Heart right ventricle (tissue), 16 donors: Measurements from ENCODE around the gene RASGRP1. TPM values are rescaled to one million over a fixed set of nuclear protein-coding genes. Genes with fewer than 3 reads are reported as not detected.

Experiments
- ATAC-seq, 8 donors: fragments of 200-7000 bp; cut with Tn5 transposase; one replicate each; pipeline ENCODE4 v1.9.1; 2020; ENCODE audit warnings: mild to moderate bottlenecking in 8 of 8, moderate library complexity in 8 of 8, moderate number of reproducible peaks in 1 of 8
- DNase-seq, 2 donors: peaks; one replicate each; pipeline ENCODE4 v3.0.0-alpha.2; 2020
- H3K27ac ChIP-seq, 10 donors: fragments of 200-600 bp; sonication (generic) in 2 of 10; one replicate each; pipeline versions ENCODE4 v1.5.0 to v1.8.0; 2020 to 2022; ENCODE audit warnings: mild to moderate bottlenecking in 3 of 10
- H3K27me3 ChIP-seq, 7 donors: fragments of 200-600 bp; one replicate each; pipeline ENCODE4 v1.8.0; 2021 to 2022; ENCODE audit warnings: mild to moderate bottlenecking in 2 of 7
- H3K36me3 ChIP-seq, 9 donors: fragments of 200-600 bp; sonication (generic) in 1 of 9; one replicate each; pipeline versions ENCODE4 v1.5.0 to v1.8.0; 2020 to 2022; ENCODE audit warnings: mild to moderate bottlenecking in 2 of 9
- H3K4me1 ChIP-seq, 9 donors: fragments of 200-600 bp; sonication (generic) in 1 of 9; one replicate each; pipeline versions ENCODE4 v1.5.0 to v1.8.0; 2020 to 2022; ENCODE audit warnings: mild to moderate bottlenecking in 4 of 9
- H3K4me3 ChIP-seq, 10 donors: fragments of 200-600 bp; sonication (generic) in 2 of 10; one replicate each; pipeline versions ENCODE4 v1.5.0 to v1.8.0; 2020 to 2022; ENCODE audit warnings: mild to moderate bottlenecking in 7 of 10, moderate library complexity in 2 of 10
- H3K9me3 ChIP-seq, 11 donors: fragments of 200-600 bp in 10 of 11; sonication (generic) in 2 of 11; one replicate each; pipeline versions ENCODE4 v1.5.0 to v1.8.0; 2013 to 2022; ENCODE audit warnings: mild to moderate bottlenecking in 2 of 11, control low read depth in 1 of 11, moderate library complexity in 1 of 11
- WGBS, 2 donors: extraction: QIAGEN DNeasy Blood & Tissue Kit; methylation state at CpG; one replicate each; pipeline ENCODE4 v1.1.7; 2013; ENCODE audit warnings: inconsistent platforms in 1 of 2; 5-methylcytosine and 5-hydroxymethylcytosine counted together
- intact Hi-C, 10 donors: fragments of 100-400 bp; cut with DNase I; formaldehyde crosslinking; loops; one replicate each; pipeline versions ENCODE4 v1.11.1 to v1.14.2; 2022
- polyA plus RNA-seq, 2 donors: library from polyadenylated mRNA; stranded (reverse); fragments of 200-250 nt; gene quantifications; one replicate each; pipeline ENCODE4 v1.2.3, GENCODE V29; 2013
- total RNA-seq, 10 donors: library from RNA; stranded (reverse); fragmentation: NEBNext Ultra II Directional in 3 of 10; extraction: Animal tissue kit (Norgen Biotek cat#: 25700) in 3 of 10; gene quantifications; one replicate each; pipeline versions ENCODE4 v1.2.1 to v1.2.4, GENCODE V29; 2021 to 2023
- TF ChIP-seq, protein P1 (sequence below), 9 donors: fragments of 200-600 bp; sonication (generic) in 2 of 9; IDR thresholded peaks; one replicate each; pipeline versions ENCODE4 v1.5.0 to v1.8.0; 2021 to 2022; ENCODE audit warnings: antibody characterized with exemption in 9 of 9, mild to moderate bottlenecking in 5 of 9, moderate library complexity in 1 of 9
- donor health status: Arrhythmogenic right ventricular cardiomyopathy.
- donor health status: ischemic (EF 13 %, LVEDD 7.1; RV severe dilation, severe dysfunction).
- donor health status: healthy with polysubstance abuse.
- donor health status: DM: no; HTN: yes; CAD: no.
- donor health status: DM: no; HTN: no; CAD: no.
- donor health status: ischemic (EF 25% LVEDD 6.9; RV normal size, moderate dysfunction).
- donor health status: ischemic (EF 25% LVEDD 5.7; RV mildly dilated, moderate dysfunction).
- donor health status: healthy.
- donor health status: DM: yes; HTN: yes; CAD: no.
- donor health status: Ischemic cardiomyopathy.
- donor health status: ischemic (EF 35%, LVEDD 5.7; RV mildly dilated, moderate dysfunction).
- donor health status: nonischemic (EF 11% LVEDD 7.7; RV severe dilation, severe dysfunction).
- donor health status: DM: yes; HTN: yes; CAD: no.
- donor health status: PGD.
- donor health status: ischemic (EF 29% LVEDD 5.4; RV normal size, mild dysfunction).
- donor health status: nonischemic (EF 23%, LVEDD 6.1; RV moderate dilation, normal function).

Gene RASGRP1
- total and polyA plus RNA-seq, 12 donors = 0.04 to 3.0 (median 0.42) TPM; not detected in 1

- H3K27me3 ChIP-seq = peaks cover 0 to 8% (median 0%) of the 10 kb centered on the region in 7 donors
- 82 to 87% methylated on average over 7 of the region's 7 CpGs for WGBS, 2 donors
- no peak for ATAC-seq
- no peak for DNase-seq
- H3K36me3 ChIP-seq = no peaks in the 10 kb centered on the region
- H3K27ac ChIP-seq = no peak overlapping the region
- TF ChIP-seq, protein P1, sequence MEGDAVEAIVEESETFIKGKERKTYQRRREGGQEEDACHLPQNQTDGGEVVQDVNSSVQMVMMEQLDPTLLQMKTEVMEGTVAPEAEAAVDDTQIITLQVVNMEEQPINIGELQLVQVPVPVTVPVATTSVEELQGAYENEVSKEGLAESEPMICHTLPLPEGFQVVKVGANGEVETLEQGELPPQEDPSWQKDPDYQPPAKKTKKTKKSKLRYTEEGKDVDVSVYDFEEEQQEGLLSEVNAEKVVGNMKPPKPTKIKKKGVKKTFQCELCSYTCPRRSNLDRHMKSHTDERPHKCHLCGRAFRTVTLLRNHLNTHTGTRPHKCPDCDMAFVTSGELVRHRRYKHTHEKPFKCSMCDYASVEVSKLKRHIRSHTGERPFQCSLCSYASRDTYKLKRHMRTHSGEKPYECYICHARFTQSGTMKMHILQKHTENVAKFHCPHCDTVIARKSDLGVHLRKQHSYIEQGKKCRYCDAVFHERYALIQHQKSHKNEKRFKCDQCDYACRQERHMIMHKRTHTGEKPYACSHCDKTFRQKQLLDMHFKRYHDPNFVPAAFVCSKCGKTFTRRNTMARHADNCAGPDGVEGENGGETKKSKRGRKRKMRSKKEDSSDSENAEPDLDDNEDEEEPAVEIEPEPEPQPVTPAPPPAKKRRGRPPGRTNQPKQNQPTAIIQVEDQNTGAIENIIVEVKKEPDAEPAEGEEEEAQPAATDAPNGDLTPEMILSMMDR (IDR thresholded peaks at IDR 0.05) = no peak
- H3K9me3 ChIP-seq = no peaks in the 10 kb centered on the region
- no peak overlapping the region for H3K4me3 ChIP-seq
- intact Hi-C loops = no loop called here
- H3K4me1 ChIP-seq = peaks cover 0 to 3% (median 0%) of the 10 kb centered on the region in 9 donors
Observed at GRCh38 chr15:38610748-38611147, 46.1 kb upstream of the RASGRP1 start.

DNA sequence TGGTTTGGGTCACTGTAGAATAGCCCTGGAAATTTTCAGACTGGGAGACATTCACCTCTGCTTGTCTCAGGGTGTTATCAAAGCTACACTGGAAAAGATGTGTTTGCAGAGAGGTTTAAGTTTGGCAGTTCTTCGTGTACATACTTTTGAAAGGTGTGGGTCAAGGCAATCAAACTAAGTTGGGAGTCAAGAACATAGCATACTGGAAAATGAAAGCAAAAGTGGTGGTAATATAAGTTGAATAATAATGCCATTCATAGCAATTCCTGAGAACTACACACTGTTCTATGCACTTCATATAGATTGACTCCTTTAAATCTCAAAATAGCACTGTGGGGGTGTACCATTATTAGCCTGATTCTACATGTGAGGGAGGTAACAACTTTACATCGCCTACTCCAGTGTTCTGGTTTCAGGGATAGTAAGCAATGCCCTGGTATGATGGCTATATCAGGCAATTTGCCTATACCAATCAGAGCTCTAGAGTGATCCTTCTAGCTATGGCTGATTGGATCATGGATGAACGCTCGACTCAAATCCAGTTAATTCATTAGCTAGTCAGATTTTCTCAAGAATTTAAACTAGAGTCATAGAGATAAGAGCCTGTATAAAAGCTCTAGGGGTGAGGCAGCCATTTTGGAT, 44.6 kb upstream of the RASGRP1 start:
- DNase-seq (no peak), ATAC-seq (no peak)
- no peak overlapping the region for H3K27ac ChIP-seq
- intact Hi-C loops = no loop called here
- TF ChIP-seq, protein P1 (IDR thresholded peaks at IDR 0.05) = no peak
- peaks cover 0 to 3% (median 0%) of the 10 kb centered on the region in 9 donors for H3K4me1 ChIP-seq
- no peaks in the 10 kb centered on the region for H3K9me3 ChIP-seq
- peaks cover 0 to 9% (median 0%) of the 10 kb centered on the region in 7 donors for H3K27me3 ChIP-seq
- H3K4me3 ChIP-seq = no peak overlapping the region
- H3K36me3 ChIP-seq = no peaks in the 10 kb centered on the region
- WGBS, 2 donors = 79 to 81% methylated on average over 4 of the region's 4 CpGs

- no peak for DNase-seq
- intact Hi-C loops = no loop called here
- no peaks in the 10 kb centered on the region for H3K9me3 ChIP-seq
- peaks cover 0 to 9% (median 0%) of the 10 kb centered on the region in 7 donors for H3K27me3 ChIP-seq
- ATAC-seq = no peak
- peaks cover 0 to 3% (median 0%) of the 10 kb centered on the region in 9 donors for H3K4me1 ChIP-seq
- H3K4me3 ChIP-seq = no peak overlapping the region
- WGBS, 2 donors = 77 to 80% methylated on average over 7 of the region's 7 CpGs
- no peak overlapping the region for H3K27ac ChIP-seq
- no peaks in the 10 kb centered on the region for H3K36me3 ChIP-seq
- TF ChIP-seq, protein P1 (IDR thresholded peaks at IDR 0.05) = no peak
Observed at GRCh38 chr15:38608682-38609081, 44.1 kb upstream of the RASGRP1 start.

- WGBS, 2 donors = 74 to 79% methylated on average over 3 of the region's 3 CpGs
- Histone ChIP-seq H3K27ac (no peak overlapping the region), H3K9me3 (no peaks in the 10 kb centered on the region), H3K36me3 (no peaks in the 10 kb centered on the region), H3K4me1 (peaks cover 0 to 1% (median 0%) of the 10 kb centered on the region in 9 donors), H3K4me3 (no peak overlapping the region), H3K27me3 (peaks cover 0 to 18% (median 0%) of the 10 kb centered on the region in 7 donors)
- intact Hi-C loops = no loop called here
- ATAC-seq (no peak), DNase-seq (no peak)
- TF ChIP-seq, protein P1 (IDR thresholded peaks at IDR 0.05) = no peak
Observed at GRCh38 chr15:38605744-38606143, 41.1 kb upstream of the RASGRP1 start.
